CD4-positive, alpha-beta T cell treated with Interleukin-6 at 100 ng/mL for 8 hours (primary cell): ENCODE results near the gene DYDC2.
"Not testable (repeated sequence)": the region's sequence is repeated elsewhere in the genome, so short reads cannot be mapped to it uniquely, and the experiment has no call there.

Source experiments
- DNase-seq: peaks from one replicate; pipeline ENCODE4 v3.0.0-alpha.2; 2020; ENCODE audit warnings: mixed read lengths, low spot score

Gene DYDC2

GRCh38 chr10:80414142-80414895 is 57.7 kb downstream of the DYDC2 start:
- DNase-seq: no peak

GRCh38 chr10:80415734-80416478 is 59.3 kb downstream of the DYDC2 start:
- no peak for DNase-seq

GRCh38 chr10:80416479-80417098 is 60.0 kb downstream of the DYDC2 start:
- DNase-seq: no peak

GRCh38 chr10:80417256-80417655 is 60.7 kb downstream of the DYDC2 start:
- DNase-seq: not testable (repeated sequence)
